Endothelial cell (in vitro differentiated cells): ENCODE data around the gene FAM222B. TPM values are rescaled to one million over a fixed set of nuclear protein-coding genes. Genes with fewer than 3 reads are reported as not detected.
"Not testable (repeated sequence)": the region's sequence is repeated elsewhere in the genome, so short reads cannot be mapped to it uniquely, and the experiment has no call there.

Source experiments
- DNase-seq: peaks from one replicate; pipeline ENCODE4 v3.0.0; 2021; ENCODE audit warnings: low spot score
- H3K27ac Mint-ChIP-seq: one replicate; pipeline ENCODE4 v1.8.0; 2021; ENCODE audit warnings: mixed read lengths, inconsistent platforms; ENCODE audit not compliant: unreplicated experiment
- H3K27me3 Mint-ChIP-seq: one replicate; pipeline ENCODE4 v1.8.0; 2021; ENCODE audit warnings: mild to moderate bottlenecking, moderate library complexity, mixed read lengths, inconsistent platforms; ENCODE audit not compliant: unreplicated experiment
- H3K36me3 Mint-ChIP-seq: one replicate; pipeline ENCODE4 v1.8.0; 2021; ENCODE audit warnings: mild to moderate bottlenecking, low read depth, mixed read lengths, inconsistent platforms; ENCODE audit not compliant: unreplicated experiment
- H3K4me1 Mint-ChIP-seq: one replicate; pipeline ENCODE4 v1.8.0; 2021; ENCODE audit warnings: mild to moderate bottlenecking, mixed read lengths, inconsistent platforms; ENCODE audit not compliant: unreplicated experiment
- H3K4me3 Mint-ChIP-seq: one replicate; pipeline ENCODE4 v1.8.0; 2021; ENCODE audit warnings: mild to moderate bottlenecking, mixed read lengths, inconsistent platforms; ENCODE audit not compliant: unreplicated experiment
- H3K9me3 Mint-ChIP-seq: one replicate; pipeline ENCODE4 v1.8.0; 2021; ENCODE audit warnings: mixed read lengths, inconsistent platforms; ENCODE audit not compliant: unreplicated experiment
- total RNA-seq: library from RNA; stranded (reverse); fragmentation: NEBNext Ultra II Directional; extraction: Animal tissue kit (Norgen Biotek cat#: 25700); gene quantifications from one replicate; pipeline ENCODE4 v1.2.1, GENCODE V29; 2021; ENCODE audit not compliant: unreplicated experiment
- TF ChIP-seq, protein P1 (sequence below): fragments of 200-600 bp; sonication (generic); IDR thresholded peaks from one replicate; pipeline ENCODE4 v1.5.0; 2021; ENCODE audit warnings: antibody characterized with exemption; ENCODE audit not compliant: unreplicated experiment

FAM222B gene
- total RNA-seq, 1 donor from 2014 or later: 69.9 TPM

DNA sequence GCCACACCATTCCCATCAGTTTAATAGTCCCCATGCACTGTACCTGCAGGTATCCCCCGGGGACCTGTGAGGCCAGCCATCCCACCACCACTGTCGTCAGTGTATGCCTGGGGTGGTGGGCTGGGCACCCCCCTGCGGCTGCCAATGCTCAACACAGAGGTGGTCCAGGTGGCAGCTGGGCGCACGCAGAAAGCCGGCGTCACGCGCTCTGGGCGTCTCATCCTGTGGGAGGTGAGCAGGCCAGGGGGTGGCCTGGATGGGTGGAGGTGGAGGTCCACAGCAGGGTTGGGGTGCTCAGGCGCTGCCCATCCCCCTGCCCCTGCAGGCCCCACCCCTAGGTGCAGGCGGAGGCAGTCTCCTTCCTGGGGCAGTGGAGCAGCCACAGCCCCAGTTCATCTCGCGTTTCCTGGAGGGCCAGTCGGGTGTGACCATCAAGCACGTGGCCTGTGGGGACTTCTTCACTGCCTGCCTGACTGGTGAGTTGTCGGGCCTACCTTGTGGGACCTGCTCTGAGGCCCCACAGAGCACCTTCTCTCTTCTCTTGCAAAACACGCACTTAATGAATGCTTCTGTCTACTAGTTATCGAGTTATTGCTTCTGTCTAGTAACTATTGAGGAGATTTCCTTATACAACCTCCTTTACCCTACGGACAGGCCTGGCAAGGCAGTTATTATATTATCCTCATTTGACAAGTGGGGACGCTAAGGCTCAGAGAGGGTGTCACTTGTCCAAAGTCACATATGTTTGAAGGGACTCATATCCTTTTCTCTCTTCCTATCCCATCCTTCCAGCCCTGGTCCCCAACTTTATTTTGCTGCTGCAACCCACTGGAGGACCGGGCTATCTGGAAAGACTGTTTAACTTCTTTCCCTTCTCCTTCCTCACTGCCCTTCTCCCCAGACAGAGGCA lies 104.6 kb downstream of the FAM222B start:
- DNase-seq: no peak
- Mint-ChIP-seq H3K36me3 (peaks cover 10% of the 10 kb centered on the region), H3K4me3 (no peak overlapping the region), H3K27ac (no peak overlapping the region), H3K9me3 (no peaks in the 10 kb centered on the region), H3K4me1 (peaks cover under 1% of the 10 kb centered on the region), H3K27me3 (peaks cover 7% of the 10 kb centered on the region)
- TF ChIP-seq, protein P1, sequence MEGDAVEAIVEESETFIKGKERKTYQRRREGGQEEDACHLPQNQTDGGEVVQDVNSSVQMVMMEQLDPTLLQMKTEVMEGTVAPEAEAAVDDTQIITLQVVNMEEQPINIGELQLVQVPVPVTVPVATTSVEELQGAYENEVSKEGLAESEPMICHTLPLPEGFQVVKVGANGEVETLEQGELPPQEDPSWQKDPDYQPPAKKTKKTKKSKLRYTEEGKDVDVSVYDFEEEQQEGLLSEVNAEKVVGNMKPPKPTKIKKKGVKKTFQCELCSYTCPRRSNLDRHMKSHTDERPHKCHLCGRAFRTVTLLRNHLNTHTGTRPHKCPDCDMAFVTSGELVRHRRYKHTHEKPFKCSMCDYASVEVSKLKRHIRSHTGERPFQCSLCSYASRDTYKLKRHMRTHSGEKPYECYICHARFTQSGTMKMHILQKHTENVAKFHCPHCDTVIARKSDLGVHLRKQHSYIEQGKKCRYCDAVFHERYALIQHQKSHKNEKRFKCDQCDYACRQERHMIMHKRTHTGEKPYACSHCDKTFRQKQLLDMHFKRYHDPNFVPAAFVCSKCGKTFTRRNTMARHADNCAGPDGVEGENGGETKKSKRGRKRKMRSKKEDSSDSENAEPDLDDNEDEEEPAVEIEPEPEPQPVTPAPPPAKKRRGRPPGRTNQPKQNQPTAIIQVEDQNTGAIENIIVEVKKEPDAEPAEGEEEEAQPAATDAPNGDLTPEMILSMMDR: no peak

DNA sequence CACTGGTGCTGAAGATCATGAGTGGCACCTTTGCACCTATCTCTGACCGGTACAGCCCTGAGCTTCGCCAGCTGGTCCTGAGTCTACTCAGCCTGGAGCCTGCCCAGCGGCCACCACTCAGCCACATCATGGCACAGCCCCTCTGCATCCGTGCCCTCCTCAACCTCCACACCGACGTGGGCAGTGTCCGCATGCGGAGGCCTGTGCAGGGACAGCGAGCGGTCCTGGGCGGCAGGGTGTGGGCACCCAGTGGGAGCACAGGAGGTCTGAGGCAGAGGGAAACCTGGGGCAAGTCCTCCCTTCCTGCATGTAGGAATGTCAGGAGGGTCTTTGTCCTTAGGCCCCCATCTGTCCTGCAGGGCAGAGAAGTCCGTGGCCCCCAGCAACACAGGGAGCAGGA lies 105.3 kb downstream of the FAM222B start:
- Mint-ChIP-seq H3K4me1 (no peaks in the 10 kb centered on the region), H3K9me3 (no peaks in the 10 kb centered on the region), H3K36me3 (peaks cover 10% of the 10 kb centered on the region), H3K27me3 (peaks cover 6% of the 10 kb centered on the region), H3K27ac (no peak overlapping the region), H3K4me3 (no peak overlapping the region)
- TF ChIP-seq, protein P1: no peak
- no peak for DNase-seq

DNA sequence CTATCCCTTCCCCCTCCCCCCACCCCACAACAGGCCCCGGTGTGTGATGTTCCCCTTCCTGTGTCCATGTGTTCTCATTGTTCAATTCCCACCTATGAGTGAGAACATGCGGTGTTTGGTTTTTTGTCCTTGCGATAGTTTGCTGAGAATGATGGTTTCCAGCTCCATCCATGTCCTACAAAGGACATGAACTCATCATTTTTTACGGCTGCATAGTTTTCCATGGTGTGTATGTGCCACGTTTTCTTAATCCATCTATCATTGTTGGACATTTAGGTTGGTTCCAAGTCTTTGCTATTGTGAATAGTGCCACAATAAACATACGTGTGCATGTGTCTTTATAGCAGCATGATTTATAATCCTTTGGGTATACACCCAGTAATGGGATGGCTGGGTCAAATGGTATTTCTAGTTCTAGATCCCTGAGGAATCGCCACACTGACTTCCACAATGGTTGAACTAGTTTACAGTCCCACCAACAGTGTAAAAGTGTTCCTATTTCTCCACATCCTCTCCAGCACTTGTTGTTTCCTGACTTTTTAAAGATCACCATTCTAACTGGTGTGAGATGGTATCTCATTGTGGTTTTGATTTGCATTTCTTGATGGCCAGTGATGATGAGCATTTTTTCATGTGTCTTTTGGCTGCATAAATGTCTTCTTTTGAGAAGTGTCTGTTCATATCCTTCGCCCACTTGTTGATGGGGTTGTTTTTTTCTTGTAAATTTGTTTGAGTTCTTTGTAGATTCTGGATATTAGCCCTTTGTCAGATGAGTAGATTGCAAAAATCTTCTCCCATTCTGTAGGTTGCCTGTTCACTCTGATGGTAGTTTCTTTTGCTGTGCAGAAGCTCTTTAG lies 106.4 kb downstream of the FAM222B start:
- not testable (repeated sequence) for H3K9me3 Mint-ChIP-seq, DNase-seq, H3K4me3 Mint-ChIP-seq, H3K4me1 Mint-ChIP-seq, H3K27ac Mint-ChIP-seq, H3K27me3 Mint-ChIP-seq
- H3K36me3 Mint-ChIP-seq: peaks cover 10% of the 10 kb centered on the region

DNA sequence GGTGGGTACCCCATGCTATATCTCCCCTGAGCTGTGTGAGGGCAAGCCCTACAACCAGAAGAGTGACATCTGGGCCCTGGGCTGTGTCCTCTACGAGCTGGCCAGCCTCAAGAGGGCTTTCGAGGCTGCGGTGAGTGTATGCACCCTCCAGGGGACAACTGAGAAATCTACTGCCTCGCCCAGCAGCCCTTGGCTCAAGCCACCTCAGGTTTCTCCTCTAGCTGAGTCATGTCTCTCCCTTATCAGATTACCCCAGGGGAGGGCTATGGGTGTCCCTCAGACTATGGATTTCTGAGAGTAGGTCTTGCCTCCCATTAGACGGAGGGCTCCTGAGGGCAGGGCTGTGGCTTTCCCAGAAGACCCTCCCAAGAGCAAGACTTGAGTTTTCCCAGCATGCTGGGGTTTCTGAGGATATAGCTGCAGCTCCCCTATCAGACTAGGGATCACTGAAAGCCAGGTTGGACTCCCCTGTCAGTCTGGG lies 107.3 kb downstream of the FAM222B start:
- TF ChIP-seq, protein P1: no peak
- DNase-seq: no peak
- H3K27ac Mint-ChIP-seq: no peak overlapping the region
- peaks cover 5% of the 10 kb centered on the region for H3K27me3 Mint-ChIP-seq
- no peak overlapping the region for H3K4me3 Mint-ChIP-seq
- H3K9me3 Mint-ChIP-seq: no peaks in the 10 kb centered on the region
- no peaks in the 10 kb centered on the region for H3K4me1 Mint-ChIP-seq
- H3K36me3 Mint-ChIP-seq: peaks cover 10% of the 10 kb centered on the region

DNA sequence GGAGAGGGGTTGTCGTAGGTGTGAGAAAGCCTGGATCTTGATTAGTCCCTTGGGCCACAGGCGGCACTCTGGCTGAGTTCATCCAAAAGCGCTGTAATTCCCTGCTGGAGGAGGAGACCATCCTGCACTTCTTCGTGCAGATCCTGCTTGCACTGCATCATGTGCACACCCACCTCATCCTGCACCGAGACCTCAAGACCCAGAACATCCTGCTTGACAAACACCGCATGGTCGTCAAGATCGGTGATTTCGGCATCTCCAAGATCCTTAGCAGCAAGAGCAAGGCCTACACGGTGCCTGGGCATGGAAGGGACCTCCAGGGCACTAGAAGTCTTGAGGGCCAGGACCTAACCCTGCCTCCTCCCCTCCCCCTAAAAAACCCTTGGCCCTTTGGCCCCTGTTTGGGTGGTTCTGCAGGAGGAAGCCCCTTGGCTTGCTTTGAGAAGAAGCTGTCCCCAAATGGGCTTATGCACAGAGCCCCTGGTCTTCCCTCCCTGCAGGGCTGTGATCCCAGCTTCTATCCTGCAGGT lies 107.8 kb downstream of the FAM222B start:
- Mint-ChIP-seq H3K36me3 (peaks cover 10% of the 10 kb centered on the region), H3K27ac (no peak overlapping the region), H3K27me3 (peaks cover 5% of the 10 kb centered on the region), H3K4me3 (no peak overlapping the region), H3K9me3 (no peaks in the 10 kb centered on the region), H3K4me1 (no peaks in the 10 kb centered on the region)
- TF ChIP-seq, protein P1: no peak
- no peak for DNase-seq
